ENCODE measurements around the gene SMIM7.
"Not testable (repeated sequence)": the region's sequence is repeated elsewhere in the genome, so short reads cannot be mapped to it uniquely, and the experiment has no call there.

SMIM7 gene

GRCh38 chr19:16678498-16678897 is 18.6 kb upstream of the SMIM7 start:
- DNase-seq (ENCODE audit: low read depth, low spot score), result no peak

GRCh38 chr19:16677055-16677454 is 17.1 kb upstream of the SMIM7 start:
- peaks cover 10% of the 10 kb centered on the region; the same call in 1 of the 2 replicates for H3K36me3 ChIP-seq (ENCODE audit: insufficient read depth, low read length)
- no peak overlapping the region for H3K27ac ChIP-seq
- no peak overlapping the region for H3K4me3 ChIP-seq
- TF ChIP-seq FOXP2 (optimal IDR thresholded peaks at IDR 0.05; ENCODE audit: control extremely low read depth, extremely low read length, insufficient read depth), result no peak
- no peak for DNase-seq (ENCODE audit: low read depth, low spot score)
- H3K9ac ChIP-seq (ENCODE audit: insufficient read length), result no peak overlapping the region
- no peaks in the 10 kb centered on the region for H3K9me3 ChIP-seq (ENCODE audit: low read depth, low read length)

More at GRCh38 chr19:16678498-16678897, 18.6 kb upstream of the SMIM7 start:
- H3K36me3 ChIP-seq (ENCODE audit: insufficient read depth, low read length), result peaks cover 10% of the 10 kb centered on the region; the same call in 1 of the 2 replicates
- no peak overlapping the region for H3K27ac ChIP-seq
- H3K4me3 ChIP-seq, result no peak overlapping the region
- no peak overlapping the region for H3K9ac ChIP-seq (ENCODE audit: insufficient read length)
- no peak for TF ChIP-seq POLR2AphosphoS5 (IDR thresholded peaks at IDR 0.05; ENCODE audit: borderline replicate concordance, low read depth, low read length)
- TF ChIP-seq FOXP2 (optimal IDR thresholded peaks at IDR 0.05; ENCODE audit: control extremely low read depth, extremely low read length, insufficient read depth), result no peak
- TF ChIP-seq EZH2 (IDR thresholded peaks at IDR 0.05), result no peak
- H3K9me3 ChIP-seq (ENCODE audit: low read depth, low read length), result no peaks in the 10 kb centered on the region

- no peak overlapping the region for H3K27ac ChIP-seq
- peaks cover 10% of the 10 kb centered on the region; the same call in 1 of the 2 replicates for H3K36me3 ChIP-seq (ENCODE audit: insufficient read depth, low read length)
- H3K4me3 ChIP-seq, result no peak overlapping the region
- TF ChIP-seq POLR2AphosphoS5 (IDR thresholded peaks at IDR 0.05; ENCODE audit: borderline replicate concordance, low read depth, low read length) (no peak), EZH2 (IDR thresholded peaks at IDR 0.05) (no peak), FOXP2 (optimal IDR thresholded peaks at IDR 0.05; ENCODE audit: control extremely low read depth, extremely low read length, insufficient read depth) (no peak)
- no peak for DNase-seq (ENCODE audit: low read depth, low spot score)
- H3K9me3 ChIP-seq (ENCODE audit: low read depth, low read length), result no peaks in the 10 kb centered on the region
- no peak overlapping the region for H3K9ac ChIP-seq (ENCODE audit: insufficient read length)
Measured at GRCh38 chr19:16676101-16676798, 16.3 kb upstream of the SMIM7 start.

GRCh38 chr19:16673839-16674238 is 13.9 kb upstream of the SMIM7 start:
- not testable (repeated sequence) for DNase-seq (ENCODE audit: low read depth, low spot score); H3K9ac ChIP-seq (ENCODE audit: insufficient read length); H3K4me3 ChIP-seq; H3K27ac ChIP-seq; H3K36me3 ChIP-seq (ENCODE audit: insufficient read depth, low read length); H3K9me3 ChIP-seq (ENCODE audit: low read depth, low read length)

- H3K27ac ChIP-seq, result no peak overlapping the region
- H3K4me3 ChIP-seq, result no peak overlapping the region
- no peaks in the 10 kb centered on the region for H3K36me3 ChIP-seq (ENCODE audit: insufficient read depth, low read length)
- no peaks in the 10 kb centered on the region for H3K9me3 ChIP-seq (ENCODE audit: low read depth, low read length)
- no peak overlapping the region for H3K9ac ChIP-seq (ENCODE audit: insufficient read length)
- no peak for DNase-seq (ENCODE audit: low read depth, low spot score)
- TF ChIP-seq POLR2AphosphoS5 (IDR thresholded peaks at IDR 0.05; ENCODE audit: borderline replicate concordance, low read depth, low read length) (no peak), FOXP2 (optimal IDR thresholded peaks at IDR 0.05; ENCODE audit: control extremely low read depth, extremely low read length, insufficient read depth) (no peak), EZH2 (IDR thresholded peaks at IDR 0.05) (no peak)
Measured at GRCh38 chr19:16673231-16673630, 13.3 kb upstream of the SMIM7 start.

- DNase-seq (ENCODE audit: low read depth, low spot score), result no peak
- Histone ChIP-seq H3K36me3 (ENCODE audit: insufficient read depth, low read length) (no peaks in the 10 kb centered on the region), H3K9ac (ENCODE audit: insufficient read length) (no peak overlapping the region), H3K4me3 (no peak overlapping the region), H3K9me3 (ENCODE audit: low read depth, low read length) (no peaks in the 10 kb centered on the region), H3K27ac (no peak overlapping the region)
- TF ChIP-seq FOXP2 (optimal IDR thresholded peaks at IDR 0.05; ENCODE audit: control extremely low read depth, extremely low read length, insufficient read depth), result no peak
- TF ChIP-seq POLR2AphosphoS5 (IDR thresholded peaks at IDR 0.05; ENCODE audit: borderline replicate concordance, low read depth, low read length), result no peak
- TF ChIP-seq EZH2 (IDR thresholded peaks at IDR 0.05), result no peak
Measured at GRCh38 chr19:16671652-16672274, 11.8 kb upstream of the SMIM7 start.

- no peak overlapping the region for H3K4me3 ChIP-seq
- TF ChIP-seq POLR2AphosphoS5 (IDR thresholded peaks at IDR 0.05; ENCODE audit: borderline replicate concordance, low read depth, low read length) (no peak), EZH2 (IDR thresholded peaks at IDR 0.05) (no peak), FOXP2 (optimal IDR thresholded peaks at IDR 0.05; ENCODE audit: control extremely low read depth, extremely low read length, insufficient read depth) (no peak)
- DNase-seq (ENCODE audit: low read depth, low spot score), result no peak
- no peaks in the 10 kb centered on the region for H3K36me3 ChIP-seq (ENCODE audit: insufficient read depth, low read length)
- no peaks in the 10 kb centered on the region for H3K9me3 ChIP-seq (ENCODE audit: low read depth, low read length)
- H3K27ac ChIP-seq, result no peak overlapping the region
- no peak overlapping the region for H3K9ac ChIP-seq (ENCODE audit: insufficient read length)
Measured at GRCh38 chr19:16670291-16670690, 10.3 kb upstream of the SMIM7 start.

- not testable (repeated sequence) for H3K27ac ChIP-seq; H3K4me3 ChIP-seq; H3K9me3 ChIP-seq (ENCODE audit: low read depth, low read length); H3K36me3 ChIP-seq (ENCODE audit: insufficient read depth, low read length); DNase-seq (ENCODE audit: low read depth, low spot score); H3K9ac ChIP-seq (ENCODE audit: insufficient read length)
Measured at GRCh38 chr19:16668702-16669101, 8.8 kb upstream of the SMIM7 start.

- H3K27ac ChIP-seq, result no peak overlapping the region
- H3K4me3 ChIP-seq, result no peak overlapping the region
- no peak overlapping the region for H3K9ac ChIP-seq (ENCODE audit: insufficient read length)
- H3K36me3 ChIP-seq (ENCODE audit: insufficient read depth, low read length), result no peaks in the 10 kb centered on the region
- DNase-seq (ENCODE audit: low read depth, low spot score), result no peak
- H3K9me3 ChIP-seq (ENCODE audit: low read depth, low read length), result no peaks in the 10 kb centered on the region
- no peak for TF ChIP-seq EZH2 (IDR thresholded peaks at IDR 0.05)
- no peak for TF ChIP-seq FOXP2 (optimal IDR thresholded peaks at IDR 0.05; ENCODE audit: control extremely low read depth, extremely low read length, insufficient read depth)
- no peak for TF ChIP-seq POLR2AphosphoS5 (IDR thresholded peaks at IDR 0.05; ENCODE audit: borderline replicate concordance, low read depth, low read length)
Measured at GRCh38 chr19:16668176-16668575, 8.2 kb upstream of the SMIM7 start.

Measured in SK-N-MC (cell line).